ENCODE data around the gene CACNA2D4.
A peak's percentile ranks its signal among the peaks of the same experiment; 100 is the strongest.

Gene CACNA2D4

DNA sequence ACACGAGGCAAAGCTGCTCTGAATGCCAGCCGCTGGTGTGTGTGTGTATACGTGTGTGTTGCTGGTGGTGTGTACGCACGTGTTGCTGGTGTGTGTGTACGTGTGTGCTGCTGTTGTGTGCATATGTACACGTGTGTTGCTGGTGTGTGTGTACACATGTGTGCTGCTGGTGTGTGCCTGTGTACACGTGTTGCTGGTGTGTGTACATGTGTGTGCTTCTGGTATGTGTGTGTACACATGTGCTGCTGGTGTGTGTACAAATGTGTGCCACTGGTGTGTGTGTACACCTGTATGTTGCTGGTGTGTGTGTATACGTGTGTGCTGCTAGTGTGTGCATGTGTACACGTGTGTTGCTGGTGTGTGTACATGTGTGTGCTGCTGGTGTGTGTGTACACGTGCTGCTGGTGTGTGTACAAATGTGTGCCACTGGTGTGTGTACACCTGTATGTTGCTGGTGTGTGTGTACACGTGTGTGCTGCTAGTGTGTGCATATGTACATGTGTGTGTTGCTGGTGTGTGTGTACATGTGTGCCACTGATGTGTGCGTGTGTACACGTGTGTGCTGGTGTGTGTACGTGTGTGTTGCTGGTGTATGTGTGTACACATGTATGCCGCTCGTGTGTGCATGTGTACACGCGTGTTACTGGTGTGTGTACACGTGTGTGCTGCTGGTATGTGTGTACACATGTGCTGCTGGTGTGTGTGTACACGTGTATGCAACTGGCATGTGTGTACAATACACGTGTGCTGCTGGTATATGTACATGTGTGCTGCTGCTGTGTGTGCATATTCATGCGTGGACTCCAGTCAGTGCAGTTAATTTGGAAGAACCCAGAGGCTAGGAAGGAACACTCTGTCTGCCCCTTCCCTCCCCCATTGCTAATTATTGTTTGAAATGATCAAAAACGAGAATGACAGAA is 47.2 kb downstream of the CACNA2D4 start:
- no peak for DNase-seq (ENCODE audit: low read depth in 2 of 2)

DNA sequence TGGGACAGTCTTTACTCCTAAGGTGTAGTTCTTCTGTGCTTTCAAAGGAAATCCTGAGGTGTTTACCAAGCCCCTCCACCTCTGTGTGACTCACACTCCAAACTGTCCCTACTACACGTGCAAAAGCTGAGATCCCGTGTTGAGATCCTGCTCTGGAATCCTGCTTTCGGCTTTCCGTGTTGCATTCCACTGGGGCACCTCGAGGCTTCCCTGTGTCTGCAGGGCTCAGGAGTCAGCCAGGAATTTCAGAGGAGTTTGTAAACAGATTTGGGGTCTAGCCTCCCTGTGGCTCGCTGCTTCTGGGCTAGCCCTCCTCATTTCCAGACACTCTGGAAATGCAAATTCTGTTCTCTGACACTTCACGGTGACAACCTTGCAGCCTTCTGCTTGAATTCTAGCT is 48.4 kb downstream of the CACNA2D4 start:
- no peak for DNase-seq (ENCODE audit: low read depth in 2 of 2)

DNA sequence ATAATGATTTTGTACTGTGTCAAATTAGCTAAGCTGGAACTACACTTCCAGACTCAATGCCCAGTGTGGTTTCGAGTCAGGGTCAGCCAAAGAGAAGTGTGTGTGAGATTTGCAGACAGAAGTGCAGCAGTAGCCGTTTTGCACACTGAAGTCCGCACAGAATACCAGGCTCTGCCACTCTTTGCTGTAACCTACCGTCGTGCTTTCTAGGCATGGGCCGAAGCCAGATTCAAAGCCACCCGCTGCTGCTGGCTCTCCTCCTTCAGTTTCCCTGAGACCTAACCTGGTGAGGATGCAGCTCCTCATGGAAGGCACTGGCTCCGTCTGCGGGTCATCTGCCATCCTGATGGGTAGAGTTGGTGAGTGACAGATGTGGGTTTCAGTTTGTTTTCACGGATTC is 49.3 kb downstream of the CACNA2D4 start:
- DNase-seq (ENCODE audit: low read depth in 2 of 2), result no peak

DNA sequence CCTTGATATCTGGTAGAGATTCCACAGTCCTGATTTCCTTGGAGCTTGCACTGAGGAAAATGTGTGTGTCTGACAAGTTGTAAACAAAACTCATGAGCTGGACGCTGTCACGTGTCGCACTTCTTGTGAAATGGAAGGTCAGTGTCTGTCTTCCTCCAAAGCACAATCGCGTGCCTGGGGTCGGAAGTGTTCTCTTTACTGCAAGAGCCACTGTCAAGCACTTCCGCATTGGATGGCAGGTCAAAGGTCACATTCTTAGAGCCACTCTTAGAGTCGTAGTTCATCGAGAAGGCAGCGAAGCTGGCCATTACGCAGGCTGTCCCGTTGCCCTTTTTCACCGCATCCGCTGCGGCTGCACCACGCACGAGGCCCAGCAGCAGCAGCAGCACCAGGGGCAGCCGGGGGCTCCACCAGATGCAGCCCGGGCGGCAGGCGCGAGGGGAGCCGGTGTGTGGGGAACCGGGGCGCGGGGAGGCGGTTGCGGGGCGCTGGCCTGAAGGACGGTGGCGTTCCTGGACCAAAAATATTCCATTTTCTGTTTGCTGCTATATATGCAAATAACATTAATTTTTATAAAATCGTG is 53.1 kb downstream of the CACNA2D4 start:
- no peak for DNase-seq (ENCODE audit: low read depth in 2 of 2)

DNA sequence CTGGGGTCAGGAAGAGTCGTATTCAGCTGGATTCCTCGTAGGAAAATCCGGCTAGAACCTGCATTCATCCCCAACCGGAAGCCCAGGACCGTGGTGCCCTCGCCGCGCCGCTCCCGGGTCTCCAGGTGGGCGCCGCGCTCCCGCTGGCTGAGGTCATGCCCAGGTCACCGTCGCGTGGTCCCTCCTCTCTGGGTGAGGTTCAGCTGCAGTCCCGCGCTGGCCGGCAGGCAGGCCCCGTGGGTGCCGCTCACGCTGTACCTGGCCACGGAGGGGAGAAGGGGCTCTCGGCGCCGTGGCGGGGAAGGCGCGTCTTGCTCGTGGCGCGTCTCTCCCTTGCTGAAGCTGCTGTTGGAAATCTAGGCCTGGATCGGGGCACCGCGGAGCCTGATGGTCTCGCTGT is 53.6 kb downstream of the CACNA2D4 start:
- no peak for DNase-seq (ENCODE audit: low read depth in 2 of 2)

DNA sequence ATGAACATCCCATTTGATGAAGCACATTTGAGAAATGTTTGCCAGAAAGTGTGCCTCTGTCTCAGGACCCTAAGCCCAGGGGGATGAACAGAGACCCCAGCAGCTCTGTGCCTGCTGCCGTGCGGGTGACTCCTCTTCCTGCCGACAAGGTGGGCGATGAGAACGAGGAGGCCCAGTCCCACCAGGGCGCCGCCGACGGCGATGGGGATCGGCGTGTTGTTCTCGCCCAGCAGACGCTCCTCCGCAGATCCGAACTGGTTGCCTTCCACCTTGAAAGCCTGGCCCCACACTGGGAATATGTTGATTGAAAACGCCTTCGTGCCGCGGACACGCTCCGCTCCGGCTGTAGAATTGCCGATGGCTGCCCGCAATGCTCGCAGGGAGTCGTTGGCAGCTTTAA is 54.0 kb downstream of the CACNA2D4 start:
- DNase-seq (ENCODE audit: low read depth in 2 of 2), result no peak

DNA sequence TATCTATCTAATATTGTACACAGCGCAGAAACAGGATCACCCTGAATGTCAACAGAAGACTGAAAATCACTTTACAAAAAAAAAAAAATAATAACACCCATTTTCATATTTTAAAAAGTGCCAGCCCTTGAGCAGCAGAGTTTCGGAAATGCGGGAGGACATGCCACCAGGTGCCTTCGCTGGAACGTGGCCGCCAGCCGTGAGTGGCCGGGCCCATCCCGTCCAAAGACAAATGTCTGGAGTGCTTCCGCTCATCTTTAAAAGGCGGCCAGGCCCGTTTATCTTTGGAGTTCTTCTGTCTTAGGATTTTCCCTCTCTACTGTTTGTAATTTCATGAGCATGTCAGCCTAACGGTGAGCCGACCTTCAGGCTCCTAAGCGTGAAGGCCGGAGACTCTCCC is 54.6 kb downstream of the CACNA2D4 start:
- no peak for DNase-seq (ENCODE audit: low read depth in 2 of 2)

DNA sequence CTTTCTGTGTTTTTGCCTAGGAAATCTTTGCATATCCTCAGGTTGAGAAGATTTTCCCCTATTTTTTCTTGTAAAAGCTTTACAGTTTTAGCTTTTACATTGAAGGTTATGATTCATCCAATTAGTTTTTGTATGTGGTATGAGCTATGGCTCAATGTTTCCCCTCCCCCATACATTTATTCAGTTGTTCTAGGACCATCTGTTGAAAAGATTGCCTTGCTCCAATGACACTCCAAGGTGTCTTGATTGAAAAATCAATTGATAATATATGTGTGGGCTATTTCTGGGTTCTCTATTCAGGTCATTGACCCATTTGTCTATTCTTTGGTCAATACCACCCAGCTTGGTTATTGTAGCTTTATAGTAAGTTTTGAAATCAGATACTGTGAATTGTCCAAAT is 55.5 kb downstream of the CACNA2D4 start:
- DNase-seq (ENCODE audit: low read depth in 2 of 2), result no peak

DNA sequence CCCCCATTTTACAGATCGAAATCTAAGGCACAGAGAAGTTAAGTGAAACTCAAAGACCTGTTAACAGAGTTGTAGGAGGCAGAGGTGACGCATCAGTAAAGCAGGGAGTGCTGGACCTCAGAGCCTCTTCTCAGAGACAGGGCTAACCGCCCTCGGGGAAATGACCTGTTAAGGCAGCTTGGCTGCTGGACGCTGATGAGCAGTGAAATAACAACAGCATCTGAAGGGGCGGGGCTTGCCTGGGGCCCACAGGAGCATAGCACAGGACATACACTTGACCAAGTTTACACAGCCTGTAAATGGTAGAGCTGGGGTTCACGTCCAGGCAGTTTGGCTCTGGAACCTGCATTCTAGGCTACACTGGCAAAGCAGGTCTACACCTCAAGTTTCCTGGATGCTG is 58.8 kb downstream of the CACNA2D4 start:
- no peak for DNase-seq (ENCODE audit: low read depth in 2 of 2)

DNA sequence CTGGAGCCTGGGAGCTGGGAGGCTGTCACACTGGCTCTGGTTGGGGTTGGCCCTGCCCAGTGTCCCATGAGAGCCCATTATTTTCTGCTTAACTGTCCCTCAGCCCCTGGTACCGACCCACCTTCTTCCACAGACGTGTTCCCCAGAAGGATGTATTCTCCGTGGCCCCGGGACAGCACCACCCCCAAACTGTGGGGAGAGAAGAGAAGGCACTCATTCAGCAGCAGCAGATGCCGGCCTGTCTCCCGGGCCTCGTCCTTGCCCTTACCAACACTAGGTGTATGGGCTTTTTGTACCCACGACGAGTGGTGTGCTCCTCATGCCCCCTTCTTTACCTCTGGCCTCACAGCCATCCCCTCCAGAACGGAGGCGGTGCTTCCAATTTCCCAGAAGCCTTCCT is 60.0 kb downstream of the CACNA2D4 start:
- DNase-seq (ENCODE audit: low read depth in 2 of 2), result no peak

DNA sequence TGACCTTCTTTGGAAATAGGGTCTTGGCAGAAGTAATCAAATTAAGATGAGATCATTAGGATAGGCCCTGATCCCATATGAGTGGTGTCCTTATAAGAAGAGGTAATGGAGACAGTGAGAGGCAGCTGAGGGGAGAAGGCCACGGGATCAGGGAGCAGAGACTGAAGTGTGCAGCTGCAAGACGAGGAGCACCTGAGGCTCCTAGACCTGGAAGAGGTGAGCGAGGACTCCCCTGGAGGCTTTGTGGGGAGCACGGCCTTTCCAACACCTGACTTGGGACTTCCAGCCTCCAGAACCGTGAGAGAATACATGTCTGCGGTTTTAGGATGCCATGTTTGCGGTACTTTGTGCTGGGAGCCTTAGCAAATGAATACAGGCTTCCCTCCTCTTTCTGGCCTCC is 60.6 kb downstream of the CACNA2D4 start:
- no peak for DNase-seq (ENCODE audit: low read depth in 2 of 2)

DNA sequence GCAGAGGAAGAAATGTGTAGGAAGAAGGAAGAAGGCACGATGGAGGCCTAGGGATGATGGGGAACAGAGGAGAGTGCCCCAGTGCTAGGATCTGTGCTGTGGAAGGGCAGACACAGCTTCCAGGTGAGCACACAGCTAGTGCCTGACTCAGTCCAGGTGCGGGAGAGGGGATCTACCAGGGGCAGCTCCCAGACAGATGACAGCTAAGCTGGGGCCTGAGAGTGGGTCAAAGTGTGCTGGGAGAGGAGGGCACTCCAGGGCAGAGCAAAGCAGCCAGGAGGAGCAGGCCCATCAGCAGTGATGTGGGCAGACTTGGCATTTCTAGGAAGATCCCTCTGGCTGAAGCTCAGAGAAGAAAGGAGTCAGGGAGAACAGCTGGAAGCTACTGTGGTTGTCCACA is 61.4 kb downstream of the CACNA2D4 start:
- no peak for DNase-seq (ENCODE audit: low read depth in 2 of 2)

DNA sequence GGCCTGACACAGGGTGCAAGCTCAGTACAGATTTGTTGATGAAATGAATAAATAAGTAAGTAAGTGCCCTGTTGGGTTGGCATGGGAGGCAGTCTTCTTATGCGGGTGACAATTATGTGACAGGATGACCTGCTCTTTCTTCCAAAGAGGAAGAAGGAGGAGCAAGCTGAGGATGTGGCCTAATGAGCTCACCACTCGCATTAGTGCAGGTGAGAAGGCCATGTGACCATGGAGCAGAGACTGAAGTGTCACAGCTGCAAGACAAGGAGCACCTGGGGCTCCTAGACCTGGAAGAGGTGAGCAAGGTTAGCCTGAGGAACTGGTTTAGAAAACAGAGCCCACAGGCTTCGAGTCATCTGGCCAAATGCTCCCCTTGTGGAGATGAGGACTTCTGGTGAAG is 63.2 kb downstream of the CACNA2D4 start:
- no peak for DNase-seq (ENCODE audit: low read depth in 2 of 2)

DNA sequence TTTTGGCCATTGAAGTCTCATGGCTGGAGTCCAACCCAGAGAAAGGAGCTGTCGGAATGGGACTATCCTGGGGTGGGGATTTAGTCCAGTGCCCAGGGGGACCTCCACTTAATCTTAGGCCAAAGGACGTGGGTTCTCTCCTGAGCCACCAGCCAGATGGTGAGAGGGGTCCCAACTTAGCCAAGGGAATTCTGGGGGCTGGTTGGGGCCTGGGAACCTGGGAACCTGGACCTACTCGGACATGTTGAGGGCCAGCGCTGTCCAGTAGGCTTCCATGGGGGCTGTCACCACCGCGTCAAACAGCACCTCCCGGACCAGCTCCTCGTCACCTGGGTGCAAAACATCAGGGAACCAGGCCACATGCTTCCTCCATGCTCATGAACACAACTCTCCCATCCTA is 64.7 kb downstream of the CACNA2D4 start:
- DNase-seq (ENCODE audit: low read depth in 2 of 2), result no peak

DNA sequence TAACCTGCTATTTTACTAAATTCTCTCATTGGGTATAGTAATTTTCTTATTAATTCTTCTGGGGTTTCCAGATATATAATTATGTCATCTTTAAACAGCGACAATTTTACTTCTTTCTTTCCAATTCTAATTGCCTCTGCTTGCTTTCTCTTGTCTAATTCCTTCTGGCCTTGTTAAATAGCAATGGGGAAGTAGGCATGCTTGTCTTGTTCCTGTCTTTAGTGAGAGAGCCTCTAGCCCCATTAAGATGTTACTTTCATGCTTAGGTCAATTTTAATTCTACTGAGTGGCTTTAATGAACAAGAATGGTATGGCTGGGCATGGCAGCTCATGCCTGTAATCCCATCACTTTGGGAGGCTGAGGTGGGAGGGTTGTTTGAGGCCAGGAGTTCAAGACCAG is 66.4 kb downstream of the CACNA2D4 start:
- DNase-seq (ENCODE audit: low read depth in 2 of 2), result no peak

DNA sequence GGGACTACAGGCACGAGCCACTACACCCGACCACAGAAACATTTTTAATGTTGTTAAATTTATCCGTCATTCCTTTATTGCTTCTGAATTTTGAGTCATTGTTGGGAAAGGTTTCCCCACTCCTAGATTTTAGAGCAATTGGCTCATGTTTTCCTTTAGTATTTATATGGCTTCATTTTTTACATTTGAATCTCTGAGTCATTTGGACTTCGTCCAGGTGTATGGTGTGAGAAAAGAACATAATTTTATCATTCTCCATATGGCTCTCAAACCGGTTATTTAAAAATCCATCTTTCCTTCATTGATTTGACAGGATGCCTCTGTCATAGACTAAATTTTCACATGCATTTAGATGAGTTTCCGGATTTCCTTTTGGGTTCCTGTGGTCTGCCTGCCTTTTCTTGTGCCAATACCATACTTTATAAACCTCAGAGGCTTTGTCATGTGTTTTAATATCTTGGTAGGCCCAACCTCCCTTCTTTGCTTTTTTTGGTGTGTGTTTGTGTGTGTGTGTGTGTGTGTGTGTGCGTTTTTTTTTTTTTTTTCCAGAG is 67.2 kb downstream of the CACNA2D4 start:
- peak; percentile 92 to 94 for DNase-seq (ENCODE audit: low read depth in 2 of 2)

DNA sequence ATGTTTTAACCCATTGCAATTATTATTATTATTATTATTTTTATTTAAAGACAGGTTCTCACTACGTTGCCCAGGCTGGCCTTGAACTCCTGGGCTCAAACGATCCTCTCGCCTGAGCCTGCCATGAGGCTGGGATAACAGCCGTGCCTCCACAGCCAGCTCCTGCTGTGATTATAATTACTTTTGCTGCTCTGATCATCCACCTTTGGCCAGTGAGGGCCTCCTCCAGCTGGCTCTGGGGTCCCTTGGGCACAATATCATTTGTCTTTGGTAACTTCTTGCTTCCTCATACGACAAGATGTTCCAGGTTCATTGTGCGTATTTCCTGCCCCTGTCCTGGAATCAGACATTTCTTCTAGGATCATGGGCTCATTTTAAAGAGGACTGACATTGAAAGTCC is 69.7 kb downstream of the CACNA2D4 start:
- DNase-seq (ENCODE audit: low read depth in 2 of 2), result no peak

DNA sequence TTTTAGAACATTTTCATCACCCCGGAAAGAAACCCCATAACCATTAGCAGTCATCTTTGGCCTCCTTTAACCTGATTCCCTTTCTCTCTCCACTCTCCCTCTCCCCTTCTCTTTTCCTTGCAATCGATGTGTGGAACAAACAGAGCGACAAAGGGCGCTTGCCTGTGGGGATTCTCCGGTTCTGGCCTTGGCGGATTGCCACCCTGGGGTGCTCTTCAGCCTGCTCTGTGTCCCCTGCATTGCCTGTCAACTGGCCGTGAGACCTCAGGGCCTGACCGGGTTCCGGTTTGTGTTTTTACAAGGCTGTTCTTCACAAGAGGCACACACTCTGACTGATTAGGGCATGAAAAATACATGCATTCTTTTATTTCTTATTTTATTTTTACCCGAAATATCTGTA is 70.3 kb downstream of the CACNA2D4 start:
- DNase-seq (ENCODE audit: low read depth in 2 of 2), result no peak

DNA sequence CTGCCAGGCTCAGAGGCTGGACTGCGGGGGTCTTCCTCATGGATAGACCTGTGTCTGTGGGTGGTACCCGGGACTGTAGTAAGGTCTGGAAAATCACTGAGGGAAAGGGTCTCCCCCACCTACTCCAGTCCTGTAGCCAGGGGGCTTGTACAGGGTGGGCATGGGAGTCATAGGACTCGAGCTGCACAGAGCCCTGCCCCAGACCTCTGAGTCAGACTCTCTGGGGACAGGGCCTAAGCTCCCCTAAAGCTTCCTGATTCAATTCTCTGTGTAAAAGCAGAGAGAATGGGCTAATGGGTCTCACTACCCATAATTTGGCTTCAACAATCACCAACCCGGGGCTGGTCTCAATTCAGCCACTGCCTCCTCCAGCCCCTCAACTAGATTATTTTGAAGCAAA is 71.0 kb downstream of the CACNA2D4 start:
- no peak for DNase-seq (ENCODE audit: low read depth in 2 of 2)

DNA sequence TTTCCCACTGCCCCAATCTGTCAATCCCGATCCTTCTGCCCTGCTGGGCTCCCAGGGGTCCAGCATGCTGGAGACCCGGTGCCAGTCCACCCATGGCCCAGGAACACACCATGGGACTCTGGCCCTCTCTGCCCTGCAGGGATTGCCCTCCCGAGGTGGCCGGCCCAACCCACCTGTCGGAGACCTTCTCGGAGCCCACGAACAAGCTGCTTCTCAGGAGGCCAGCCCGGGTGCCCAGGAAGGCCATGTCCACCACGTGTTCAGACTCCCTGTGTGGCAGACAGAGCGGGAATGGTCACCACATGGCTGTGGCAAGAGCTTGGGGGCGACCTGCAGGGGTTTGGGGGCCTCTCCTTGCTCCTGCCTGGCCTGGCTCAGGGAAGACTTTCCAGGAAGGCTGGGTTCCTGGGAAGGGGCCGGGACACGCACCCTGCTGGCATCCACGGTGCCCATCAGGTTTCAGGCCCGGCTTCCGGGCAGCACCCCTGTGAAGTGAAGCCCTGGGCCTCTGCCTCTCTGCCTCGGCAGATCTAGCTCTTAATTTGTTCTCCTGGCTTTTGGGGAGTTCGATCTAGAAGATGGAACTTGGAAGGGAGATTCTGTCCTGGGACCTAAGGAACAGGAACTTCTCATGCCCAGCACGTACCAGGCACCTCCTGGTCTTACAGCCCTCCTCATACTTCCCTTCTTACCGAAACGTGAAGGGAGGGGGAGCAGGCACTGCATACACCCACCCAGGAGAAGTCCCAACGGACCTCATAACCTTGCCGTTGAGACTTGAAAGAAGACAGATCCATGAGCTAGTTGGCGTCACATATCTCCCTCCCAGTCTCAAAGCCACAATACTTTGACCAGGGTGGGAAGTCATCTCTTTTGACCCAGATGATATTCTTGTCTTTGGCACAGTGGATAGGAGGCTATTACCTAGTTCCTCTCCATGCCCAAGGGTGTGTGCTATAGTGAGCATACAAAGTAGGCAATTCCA is 71.7 kb downstream of the CACNA2D4 start:
- DNase-seq (ENCODE audit: low read depth in 2 of 2), result no peak

DNA sequence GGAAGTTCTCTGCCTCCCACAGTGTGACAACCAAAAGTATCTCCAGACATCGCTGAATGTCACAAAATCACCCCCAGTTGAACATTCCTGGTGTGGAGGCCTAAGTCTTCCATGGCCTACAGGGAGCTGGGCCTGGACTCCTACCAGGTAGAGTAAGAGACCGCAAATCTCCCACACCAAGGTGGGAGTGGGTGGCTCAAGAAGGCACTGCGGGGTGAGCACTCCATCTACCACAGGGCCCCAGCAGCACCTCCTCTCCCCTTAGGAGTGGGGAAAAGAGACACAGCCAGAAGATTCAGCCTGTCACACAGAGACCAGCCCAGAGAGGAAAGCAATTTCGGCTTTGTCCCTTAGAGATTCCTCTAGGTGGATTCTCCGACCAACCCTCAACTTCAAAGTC is 72.6 kb downstream of the CACNA2D4 start:
- no peak for DNase-seq (ENCODE audit: low read depth in 2 of 2)

DNA sequence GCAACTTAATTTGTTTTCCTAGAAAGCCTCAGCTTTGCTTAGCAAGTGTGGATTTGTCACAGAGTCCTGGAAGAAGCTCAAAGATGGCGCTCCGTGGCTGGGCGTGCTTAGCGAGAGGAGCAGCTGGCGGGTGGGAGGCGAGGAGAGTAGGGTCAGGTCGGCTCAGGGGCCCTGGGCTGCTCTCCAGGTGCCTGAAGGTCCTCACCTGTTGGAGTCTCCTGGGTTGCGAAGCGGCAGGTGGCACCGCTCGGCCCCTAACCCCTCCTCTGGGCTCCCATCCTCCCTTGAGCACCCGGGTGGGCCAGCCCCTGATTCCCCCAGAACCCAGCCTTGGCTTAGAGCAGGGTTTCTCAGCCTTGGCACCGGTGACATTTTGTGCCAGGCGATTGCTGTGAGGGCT is 73.0 kb downstream of the CACNA2D4 start:
- DNase-seq (ENCODE audit: low read depth in 2 of 2), result no peak
